Gastrocnemius medialis (tissue), 4 donors: ENCODE measurements around the gene ERC2.

Experiments
- CTCF ChIP-seq, 5 experiments: fragments of 450-650 bp in 3 of 5; fragments of 200-600 bp in 2 of 5; sonication (generic) in 2 of 5; IDR thresholded peaks in 4 of 5; conservative IDR thresholded peaks in 1 of 5; 1 replicate in 4 of 5; 2 replicates in 1 of 5; pipeline ENCODE4 v1.5.1; 2016 to 2019; ENCODE audit warnings: antibody characterized with exemption in 5 of 5, mild to moderate bottlenecking in 3 of 5, moderate library complexity in 3 of 5
- POLR2A ChIP-seq, 2 donors: fragments of 450-650 bp; IDR thresholded peaks; one replicate each; pipeline ENCODE4 v1.6.1; 2017; ENCODE audit warnings: antibody characterized with exemption in 2 of 2, mild to moderate bottlenecking in 2 of 2, moderate library complexity in 2 of 2

DNA sequence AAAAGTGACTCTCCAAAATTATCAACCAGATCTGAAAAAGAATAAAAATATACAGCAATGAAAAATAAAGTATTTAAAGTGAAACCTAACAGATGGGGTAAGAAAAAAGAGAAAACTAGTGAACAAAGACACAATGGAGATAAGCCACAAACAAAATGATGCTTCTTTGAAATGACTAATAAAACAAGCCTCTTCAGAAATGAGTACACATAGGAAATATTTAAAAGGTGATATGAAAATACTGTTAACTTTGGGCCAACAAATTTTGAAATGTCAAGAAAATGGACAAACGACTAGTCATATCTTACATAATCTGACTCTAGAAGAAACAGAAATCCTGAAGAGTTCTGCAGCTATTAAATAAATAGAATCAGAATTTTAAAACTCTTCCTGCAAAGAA is 164.2 kb downstream of the ERC2 start:
- TF ChIP-seq CTCF (IDR thresholded peaks at IDR 0.05 in 4 of 5, conservative IDR thresholded peaks at IDR 0.05 in 1 of 5) = no peak
- TF ChIP-seq POLR2A (IDR thresholded peaks at IDR 0.05) = no peak
